ENCODE data around the gene CYSRT1.

The CYSRT1 gene

DNA sequence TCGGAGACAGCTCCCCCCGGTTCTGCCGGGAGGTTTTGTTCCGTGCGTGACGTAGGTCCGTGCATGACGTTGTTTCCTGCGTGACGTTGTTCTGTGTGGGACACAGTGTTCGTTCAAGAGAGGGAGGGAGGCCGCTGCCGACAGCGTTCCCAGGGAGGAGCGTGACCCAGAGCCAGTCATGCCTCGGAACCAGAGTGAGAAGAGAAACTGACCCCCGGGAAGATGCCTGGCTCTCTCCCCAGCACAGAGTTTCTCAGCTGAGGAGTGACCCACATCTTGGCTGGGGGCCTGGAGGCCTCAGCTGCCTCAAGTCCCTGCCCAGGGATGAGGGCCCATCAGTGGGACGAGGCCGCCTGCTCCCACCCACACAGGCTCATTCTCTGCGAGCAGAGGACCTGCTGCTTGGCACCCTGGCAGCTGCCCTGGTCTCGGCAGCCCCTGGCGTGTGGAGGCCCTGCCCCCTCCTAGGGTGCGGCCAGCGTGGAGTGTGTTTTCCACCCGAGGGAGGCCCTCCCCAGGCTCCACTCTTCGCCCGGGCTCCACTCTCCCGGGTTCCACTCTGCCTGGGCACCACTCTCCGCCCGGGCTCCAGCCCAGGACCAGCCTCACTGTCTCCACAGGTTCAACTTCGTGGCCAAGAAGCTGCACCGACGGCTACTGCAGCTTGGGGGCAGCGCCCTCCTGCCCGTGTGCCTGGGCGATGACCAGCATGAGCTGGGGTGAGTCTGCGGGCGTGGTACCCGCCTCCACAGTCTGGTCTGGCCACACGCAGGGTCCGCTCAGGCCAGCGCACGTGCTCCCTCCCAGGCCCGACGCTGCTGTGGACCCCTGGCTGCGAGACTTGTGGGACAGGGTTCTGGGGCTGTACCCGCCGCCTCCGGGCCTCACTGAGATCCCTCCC lies 11.6 kb upstream of the CYSRT1 start:
- DNase-seq = no peak

DNA sequence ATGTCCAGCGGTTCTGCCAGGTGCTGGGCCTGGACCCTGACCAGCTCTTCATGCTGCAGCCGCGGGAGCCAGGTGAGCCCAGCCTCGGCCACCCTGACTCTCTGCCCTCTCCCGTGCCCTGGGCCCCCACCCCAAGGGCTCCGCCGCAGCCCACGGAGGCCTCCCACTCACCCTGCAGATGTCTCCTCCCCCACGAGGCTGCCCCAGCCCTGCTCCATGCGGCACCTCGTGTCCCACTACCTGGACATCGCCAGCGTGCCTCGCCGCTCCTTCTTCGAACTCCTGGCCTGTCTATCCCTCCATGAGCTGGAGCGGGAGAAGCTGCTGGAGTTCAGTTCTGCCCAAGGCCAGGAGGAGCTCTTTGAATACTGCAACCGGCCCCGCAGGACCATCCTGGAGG lies 10.4 kb upstream of the CYSRT1 start:
- DNase-seq = no peak

DNA sequence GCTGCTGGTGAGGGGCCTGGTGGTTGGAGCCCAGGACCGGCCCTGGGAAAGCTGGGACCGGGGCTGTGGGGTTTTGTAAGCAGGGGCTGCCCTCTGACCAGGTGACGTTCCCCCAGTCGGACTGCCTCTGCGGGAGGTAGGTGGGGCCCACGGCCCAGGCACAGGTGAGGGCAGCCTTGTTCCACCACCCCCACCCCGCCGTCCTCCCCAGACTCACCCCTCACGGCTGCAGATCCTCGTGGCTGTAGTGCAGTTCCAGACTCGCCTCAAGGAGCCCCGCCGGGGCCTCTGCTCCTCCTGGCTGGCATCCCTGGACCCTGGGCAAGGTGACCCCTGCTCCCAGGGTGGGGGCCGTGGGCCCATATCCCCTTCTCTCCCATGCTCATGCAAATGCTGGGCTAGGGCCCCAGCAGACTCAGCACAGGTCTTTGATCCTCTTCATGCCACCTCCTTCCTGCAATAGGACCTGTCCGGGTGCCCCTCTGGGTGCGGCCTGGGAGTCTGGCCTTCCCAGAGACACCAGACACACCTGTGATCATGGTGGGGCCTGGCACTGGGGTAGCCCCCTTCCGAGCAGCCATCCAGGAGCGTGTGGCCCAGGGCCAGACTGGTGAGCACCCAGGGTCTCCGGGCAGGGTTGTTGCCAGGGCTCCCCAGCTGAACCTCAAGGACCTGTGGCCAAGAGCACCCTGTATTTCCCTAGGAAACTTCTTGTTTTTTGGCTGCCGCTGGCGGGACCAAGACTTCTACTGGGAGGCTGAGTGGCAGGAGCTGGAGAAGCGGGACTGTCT lies 9.6 kb upstream of the CYSRT1 start:
- no peak for DNase-seq

GRCh38 chr9:137216188-137216965 lies 8.6 kb upstream of the CYSRT1 start:
- no peak for DNase-seq

GRCh38 chr9:137217276-137218211 lies 7.4 kb upstream of the CYSRT1 start:
- no peak for DNase-seq

DNA sequence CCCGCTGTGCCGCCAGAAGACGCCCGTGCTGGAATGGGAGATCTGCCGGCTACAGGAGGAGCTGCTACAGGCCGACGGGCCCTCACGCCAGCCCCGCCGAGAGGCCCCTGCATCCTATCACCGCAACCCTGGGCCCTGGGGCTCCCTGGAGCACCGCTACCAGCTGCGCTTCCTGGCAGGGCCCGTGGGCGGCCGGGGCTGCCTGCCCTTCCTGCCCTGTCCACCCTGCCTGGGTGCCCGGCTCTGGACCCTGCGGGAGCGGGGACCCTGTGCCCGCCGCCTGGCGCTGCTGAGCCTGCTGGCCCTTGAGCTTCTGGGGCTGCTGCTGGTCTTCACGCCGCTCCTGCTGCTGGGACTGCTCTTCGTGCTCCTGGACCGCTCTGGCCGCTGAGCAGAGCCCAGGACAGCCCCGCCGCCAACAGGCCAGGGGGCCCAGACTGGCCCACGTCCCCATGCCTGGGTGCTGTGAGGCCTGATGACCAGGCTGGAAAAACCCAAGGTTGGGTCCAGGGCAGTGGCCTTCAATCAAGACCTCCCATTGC lies 6.7 kb upstream of the CYSRT1 start:
- DNase-seq = no peak

DNA sequence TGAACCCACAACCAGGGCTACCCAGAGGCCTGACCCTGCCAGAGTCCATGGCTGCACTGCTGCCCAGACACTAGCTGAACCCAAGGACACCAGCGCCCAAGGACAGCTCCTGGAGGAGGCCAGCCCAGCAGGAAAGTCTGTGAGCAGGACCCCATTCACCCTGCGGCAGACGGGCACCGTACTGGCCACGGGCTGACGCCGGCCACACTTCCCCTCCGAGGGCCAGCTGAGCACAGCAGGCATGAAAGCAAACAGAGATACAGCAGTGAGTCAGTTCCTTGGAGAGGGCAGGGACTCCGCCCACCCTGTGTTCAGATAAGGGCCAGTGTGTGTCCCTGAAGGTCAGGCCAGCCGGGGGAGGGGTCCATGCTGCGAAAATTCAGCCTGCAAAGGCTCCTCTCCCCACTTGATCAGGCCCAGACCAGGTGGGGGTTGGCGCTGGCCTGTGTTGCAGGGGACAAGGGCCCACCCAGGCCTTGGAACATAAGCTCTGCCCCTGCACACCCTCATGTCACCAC lies 6.2 kb upstream of the CYSRT1 start:
- DNase-seq = no peak

GRCh38 chr9:137219757-137220316 lies 5.1 kb upstream of the CYSRT1 start:
- no peak for DNase-seq

- no peak for DNase-seq
Observed at GRCh38 chr9:137220317-137221094, 4.5 kb upstream of the CYSRT1 start.

DNA sequence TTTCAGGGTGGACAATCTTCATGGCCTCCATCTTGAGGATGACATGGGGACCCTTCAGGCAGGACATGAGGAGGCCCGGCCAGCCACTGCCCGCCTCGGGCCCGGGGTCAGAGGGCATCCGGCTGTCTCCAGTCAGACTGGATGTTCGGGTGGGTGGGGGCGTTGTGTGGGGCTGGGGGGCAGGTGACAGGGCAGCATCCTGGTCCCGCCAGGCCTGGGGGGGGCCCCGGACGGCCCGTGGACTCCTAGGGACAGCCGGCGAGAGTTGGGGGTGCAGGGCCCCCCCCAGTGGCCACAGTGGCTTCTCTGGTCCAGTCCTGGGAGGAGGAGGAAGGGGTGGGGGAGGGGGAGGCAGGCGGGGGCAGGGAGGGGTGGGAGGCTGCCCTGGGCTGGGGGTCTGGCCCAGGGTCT lies 3.9 kb upstream of the CYSRT1 start:
- no peak for DNase-seq

GRCh38 chr9:137221506-137222111 lies 3.4 kb upstream of the CYSRT1 start:
- DNase-seq = peak; percentile 32

DNA sequence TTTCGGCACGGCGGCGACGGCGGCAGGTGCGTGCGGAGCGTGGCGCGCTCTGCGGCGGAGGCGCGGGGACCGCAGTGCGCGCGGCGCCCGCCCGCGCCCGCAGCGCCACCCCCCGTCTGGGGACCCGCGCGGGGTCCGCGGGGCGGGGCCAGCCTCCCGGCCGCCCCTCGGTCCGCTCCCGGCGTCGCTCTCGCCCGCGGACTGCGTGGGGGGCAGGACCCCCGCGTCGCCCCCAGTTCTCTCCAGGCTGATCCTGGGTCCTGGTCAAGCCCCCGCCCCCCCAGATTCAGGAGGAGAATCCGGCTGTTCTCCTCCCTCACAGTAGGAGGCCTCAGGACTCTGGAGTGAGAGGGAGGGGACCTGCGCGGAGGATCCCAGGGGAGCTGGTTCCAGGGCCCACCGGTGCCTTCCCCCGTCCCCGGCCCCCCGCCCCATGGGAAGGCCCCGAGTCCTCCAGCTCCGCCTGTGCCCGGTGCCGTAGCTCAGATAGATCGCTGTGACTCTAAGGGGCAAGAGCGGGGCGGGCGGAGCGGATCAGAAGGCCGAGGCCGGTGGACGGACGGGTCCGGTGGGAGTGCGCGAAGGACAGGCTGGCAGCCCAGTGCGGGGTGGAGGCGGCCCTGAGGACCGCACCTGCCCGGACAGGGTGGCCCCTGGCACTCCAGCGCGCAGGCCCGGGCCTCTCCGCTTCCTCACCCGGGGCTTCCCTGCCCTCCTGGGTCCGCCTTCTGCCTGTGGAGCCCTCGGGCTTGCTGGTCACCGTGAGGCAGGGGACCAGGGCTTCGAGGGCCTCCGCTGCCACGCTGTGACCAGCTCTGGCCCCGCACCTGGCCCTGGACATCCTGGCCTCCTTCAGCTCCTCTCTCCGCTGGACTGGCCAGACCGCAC lies 2.5 kb upstream of the CYSRT1 start, which contains the start of gene RNF208:
TSS of gene RNF208 (minus strand) at position 51 of the 888 bp plus-strand sequence. CDS start 1,028 bp downstream, outside the sequence.
- no peak for DNase-seq

GRCh38 chr9:137223078-137223970 lies 1.6 kb upstream of the CYSRT1 start:
- peak; percentile 99 for DNase-seq

DNA sequence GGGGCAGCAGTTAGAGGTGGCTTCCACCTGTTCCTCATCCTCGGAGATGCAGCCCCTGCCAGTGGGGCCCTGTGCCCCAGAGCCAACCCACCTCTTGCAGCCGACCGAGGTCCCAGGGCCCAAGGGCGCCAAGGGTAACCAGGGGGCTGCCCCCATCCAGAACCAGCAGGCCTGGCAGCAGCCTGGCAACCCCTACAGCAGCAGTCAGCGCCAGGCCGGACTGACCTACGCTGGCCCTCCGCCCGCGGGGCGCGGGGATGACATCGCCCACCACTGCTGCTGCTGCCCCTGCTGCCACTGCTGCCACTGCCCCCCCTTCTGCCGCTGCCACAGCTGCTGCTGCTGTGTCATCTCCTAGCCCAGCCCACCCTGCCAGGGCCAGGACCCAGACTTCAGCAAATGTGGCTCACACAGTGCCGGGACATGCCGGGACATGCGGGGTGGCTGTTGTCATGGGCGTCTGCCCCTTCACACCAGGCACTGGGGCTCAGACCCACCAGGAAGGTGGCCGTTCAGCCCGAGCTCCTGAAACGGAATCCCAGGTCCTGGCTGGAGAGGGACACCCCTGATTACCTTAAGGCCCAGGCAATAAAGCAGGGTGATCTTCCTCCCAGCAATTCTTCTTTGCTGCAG lies 841 bp downstream of the CYSRT1 start:
- DNase-seq = no peak

DNA sequence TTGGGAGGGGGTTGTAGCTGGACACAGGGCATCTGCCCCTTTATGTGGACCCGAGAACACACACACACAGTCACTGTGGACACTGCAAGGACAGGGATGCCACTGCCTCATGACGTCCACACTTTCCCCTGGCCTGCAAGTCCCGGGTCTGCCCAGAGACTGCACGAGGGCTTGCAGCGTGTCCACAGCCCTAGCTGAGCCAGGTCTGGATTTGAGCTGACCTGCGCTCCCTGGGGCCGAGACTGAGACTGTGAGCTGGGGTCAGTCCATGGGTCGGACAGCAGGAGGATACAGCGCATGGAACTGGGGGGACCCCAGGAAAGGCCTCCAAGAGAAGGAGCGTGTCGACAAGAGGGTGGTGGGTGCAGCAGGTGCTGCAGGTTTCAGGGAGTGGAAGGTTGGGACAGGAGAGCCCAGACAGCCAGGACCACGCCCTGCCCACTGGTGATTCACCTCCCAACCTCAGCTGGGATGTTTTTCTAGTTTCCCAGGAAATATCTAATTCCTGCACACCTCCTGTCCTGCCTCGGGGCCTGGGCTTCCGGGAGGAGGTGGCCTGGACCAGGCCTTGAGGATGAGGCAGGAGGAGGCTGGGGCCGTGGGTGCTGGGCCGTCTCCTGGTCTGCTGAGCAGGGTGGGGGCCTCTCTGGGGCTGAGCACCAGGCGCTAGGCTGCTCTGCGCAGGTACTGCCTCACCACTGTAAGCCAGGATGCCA lies 1.5 kb downstream of the CYSRT1 start:
- no peak for DNase-seq
